SK-N-SH (cell line): ENCODE measurements around the gene SNX27.

Experiments
- EZH2phosphoT487 ChIP-seq: fragments of 200-600 bp; sonication (generic); IDR thresholded peaks from 2 replicates; pipeline ENCODE4 v1.6.1; 2017; ENCODE audit warnings: low read depth, mixed run types, mild to moderate bottlenecking, antibody characterized with exemption, moderate library complexity, borderline replicate concordance
- FOSL2 ChIP-seq: IDR thresholded peaks from 2 replicates; pipeline ENCODE4 v1.4.0; 2012; ENCODE audit warnings: low read depth, mild to moderate bottlenecking, moderate library complexity, borderline replicate concordance
- GABPA ChIP-seq: IDR thresholded peaks from 2 replicates; pipeline ENCODE4 v1.4.0; 2012; ENCODE audit warnings: low read depth, mild to moderate bottlenecking
- NFIC ChIP-seq: IDR thresholded peaks from 2 replicates; pipeline ENCODE4 v1.4.0; 2012; ENCODE audit warnings: borderline replicate concordance
- POLR2AphosphoS5 ChIP-seq: IDR thresholded peaks from 2 replicates; pipeline ENCODE4 v1.6.1; 2012; ENCODE audit warnings: low read depth, low read length
- RAD21 ChIP-seq: IDR thresholded peaks from 2 replicates; pipeline ENCODE4 v1.6.1; 2012; ENCODE audit warnings: mild to moderate bottlenecking, low read length
- RFX5 ChIP-seq: IDR thresholded peaks from 2 replicates; pipeline ENCODE4 v1.6.1; 2012; ENCODE audit warnings: mild to moderate bottlenecking, improper control_type of control experiment, low read length
- TAF1 ChIP-seq: IDR thresholded peaks from 2 replicates; pipeline ENCODE4 v1.6.1; 2012; ENCODE audit warnings: low read depth, mild to moderate bottlenecking, low read length, moderate library complexity, borderline replicate concordance
- TCF12 ChIP-seq: IDR thresholded peaks from 2 replicates; pipeline ENCODE4 v1.4.0; 2012
- TF ChIP-seq, protein P1 (sequence below): fragments of 200-600 bp; sonication (generic); IDR thresholded peaks from 2 replicates; pipeline ENCODE4 v1.6.1; 2017; ENCODE audit warnings: antibody characterized with exemption, mild to moderate bottlenecking, moderate library complexity

- TF ChIP-seq, protein P1, sequence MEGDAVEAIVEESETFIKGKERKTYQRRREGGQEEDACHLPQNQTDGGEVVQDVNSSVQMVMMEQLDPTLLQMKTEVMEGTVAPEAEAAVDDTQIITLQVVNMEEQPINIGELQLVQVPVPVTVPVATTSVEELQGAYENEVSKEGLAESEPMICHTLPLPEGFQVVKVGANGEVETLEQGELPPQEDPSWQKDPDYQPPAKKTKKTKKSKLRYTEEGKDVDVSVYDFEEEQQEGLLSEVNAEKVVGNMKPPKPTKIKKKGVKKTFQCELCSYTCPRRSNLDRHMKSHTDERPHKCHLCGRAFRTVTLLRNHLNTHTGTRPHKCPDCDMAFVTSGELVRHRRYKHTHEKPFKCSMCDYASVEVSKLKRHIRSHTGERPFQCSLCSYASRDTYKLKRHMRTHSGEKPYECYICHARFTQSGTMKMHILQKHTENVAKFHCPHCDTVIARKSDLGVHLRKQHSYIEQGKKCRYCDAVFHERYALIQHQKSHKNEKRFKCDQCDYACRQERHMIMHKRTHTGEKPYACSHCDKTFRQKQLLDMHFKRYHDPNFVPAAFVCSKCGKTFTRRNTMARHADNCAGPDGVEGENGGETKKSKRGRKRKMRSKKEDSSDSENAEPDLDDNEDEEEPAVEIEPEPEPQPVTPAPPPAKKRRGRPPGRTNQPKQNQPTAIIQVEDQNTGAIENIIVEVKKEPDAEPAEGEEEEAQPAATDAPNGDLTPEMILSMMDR = no peak
- TF ChIP-seq RFX5 (no peak), RAD21 (no peak), EZH2phosphoT487 (no peak), TCF12 (no peak), POLR2AphosphoS5 (no peak), NFIC (no peak), GABPA (no peak), TAF1 (no peak), FOSL2 (no peak)
These were observed 102.0 kb downstream of the SNX27 start for GRCh38 chr1:151713874-151714273.
